ENCODE data around the gene SMAD7.

SMAD7 gene

GRCh38 chr18:48932822-48933510, 17.8 kb downstream of the SMAD7 start:
- TF ChIP-seq CTCF (IDR thresholded peaks at IDR 0.05): no peak

DNA sequence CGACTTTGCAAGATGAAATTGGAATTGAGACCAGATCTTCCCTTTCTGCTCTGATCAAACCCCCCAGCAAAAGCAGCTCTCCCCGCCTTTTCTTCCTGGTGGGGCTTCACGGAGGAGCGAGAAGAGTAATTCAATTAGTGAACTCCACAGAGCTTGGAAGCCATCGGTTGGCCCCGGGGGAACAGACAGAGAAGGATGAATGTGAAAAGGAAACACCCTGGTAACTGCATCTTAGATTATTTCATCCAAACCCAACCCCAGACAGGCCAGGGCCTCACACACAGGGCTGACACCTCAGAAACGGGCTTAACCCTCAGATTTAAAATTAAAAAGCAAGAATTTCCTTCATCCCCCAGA, 18.3 kb downstream of the SMAD7 start:
- TF ChIP-seq CTCF (IDR thresholded peaks at IDR 0.05): no peak

- no peak for TF ChIP-seq CTCF (IDR thresholded peaks at IDR 0.05)
Measured at GRCh38 chr18:48931680-48932461, 18.9 kb downstream of the SMAD7 start.

DNA sequence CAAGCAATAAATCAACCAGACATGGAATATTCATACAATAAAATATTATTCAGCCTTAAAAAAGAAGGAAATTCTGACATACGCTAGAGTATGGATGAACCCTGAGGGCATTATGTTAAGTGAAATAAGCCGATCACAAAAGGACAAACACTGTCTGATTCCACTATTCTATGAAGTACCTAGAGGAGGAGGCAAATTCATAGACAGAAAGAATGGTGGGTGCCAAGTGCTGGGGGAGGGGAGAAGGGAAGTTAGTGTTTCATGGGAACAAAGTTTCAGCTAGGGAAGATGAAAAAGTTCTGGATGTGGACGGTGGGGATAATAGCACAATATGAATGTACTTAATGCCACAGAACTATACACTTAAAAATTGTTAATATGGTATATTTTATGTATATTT, 19.8 kb downstream of the SMAD7 start:
- TF ChIP-seq CTCF (IDR thresholded peaks at IDR 0.05): no peak

DNA sequence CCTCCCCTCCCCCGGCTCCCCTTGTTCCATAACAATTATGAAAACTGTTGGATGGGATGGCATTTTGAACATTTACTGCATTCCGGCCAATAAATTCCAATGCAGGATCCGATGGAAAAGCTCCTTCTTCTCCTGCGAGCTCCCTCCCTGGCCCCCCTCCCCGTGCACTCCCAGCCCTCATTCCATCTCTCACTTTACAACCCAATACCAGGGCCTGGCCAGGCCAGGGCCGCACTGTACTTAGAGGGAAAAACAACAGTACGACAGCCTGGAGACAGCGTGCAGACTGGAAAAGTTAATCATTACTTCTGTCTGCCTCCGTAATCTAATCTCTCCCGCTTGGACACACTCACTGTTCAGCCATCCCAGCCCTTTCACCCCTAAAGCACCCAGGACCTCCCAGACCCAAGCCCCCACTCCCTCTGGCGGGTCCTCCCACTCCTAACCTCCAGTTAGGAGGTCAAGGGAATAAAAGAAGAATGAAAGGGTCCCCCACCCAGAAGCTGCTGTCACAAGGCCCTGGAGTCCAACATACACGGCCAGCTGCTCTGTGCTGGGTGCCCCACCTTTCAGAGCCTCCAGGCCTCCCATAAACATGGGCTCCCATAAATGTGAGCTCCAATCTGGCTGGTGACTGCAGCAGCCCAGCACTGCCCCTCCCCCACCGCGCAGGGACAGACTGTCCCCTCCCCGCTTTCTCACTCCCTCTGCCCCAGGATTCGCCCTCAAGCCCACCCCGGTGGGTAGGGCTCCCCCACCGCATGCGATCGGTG, 20.6 kb downstream of the SMAD7 start:
- no peak for TF ChIP-seq CTCF (IDR thresholded peaks at IDR 0.05)

DNA sequence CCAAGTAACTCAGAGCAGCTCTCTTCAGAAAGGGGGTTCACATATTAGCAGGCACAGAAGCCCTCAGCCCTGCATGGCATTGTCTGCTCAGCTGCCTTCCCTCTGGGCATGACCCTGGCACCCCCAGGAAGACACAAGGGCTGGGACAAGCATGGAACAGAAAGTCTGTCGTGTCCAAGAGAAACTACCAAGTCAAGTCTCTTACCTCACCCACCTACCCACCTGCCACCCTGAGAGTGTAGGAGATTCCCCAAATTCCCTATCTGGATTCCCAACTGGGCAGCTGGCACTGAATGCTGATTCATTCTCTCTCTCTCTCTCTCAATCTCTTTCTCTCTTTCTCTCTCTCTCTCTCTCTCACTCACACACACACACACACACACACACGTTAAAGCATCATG, 21.6 kb downstream of the SMAD7 start:
- no peak for TF ChIP-seq CTCF (IDR thresholded peaks at IDR 0.05)

DNA sequence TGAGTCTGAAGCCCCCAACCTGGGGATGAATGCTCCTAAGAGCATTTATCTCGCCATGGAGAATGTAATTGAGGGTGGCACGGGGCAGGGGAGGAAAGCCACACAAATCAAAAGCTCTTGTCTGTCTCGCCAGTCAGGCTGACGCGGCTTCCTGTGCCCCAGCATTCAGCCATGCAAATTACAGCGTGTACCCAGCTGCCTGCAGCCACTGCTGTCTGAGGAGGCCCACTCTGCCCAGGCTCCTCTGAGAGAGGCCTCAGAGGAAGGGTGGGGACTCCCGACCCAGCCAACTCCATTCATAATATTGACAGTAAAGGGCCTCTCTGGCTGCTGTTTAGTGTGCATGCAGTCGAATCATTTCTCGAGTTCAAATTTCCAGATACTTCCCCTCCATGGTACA, 22.0 kb downstream of the SMAD7 start:
- TF ChIP-seq CTCF (IDR thresholded peaks at IDR 0.05): no peak
